Gastrocnemius medialis (tissue), 4 donors: ENCODE measurements around the gene FYN.

Experiments used
- CTCF ChIP-seq, 5 experiments: fragments of 450-650 bp in 3 of 5; fragments of 200-600 bp in 2 of 5; sonication (generic) in 2 of 5; IDR thresholded peaks in 4 of 5; conservative IDR thresholded peaks in 1 of 5; 1 replicate in 4 of 5; 2 replicates in 1 of 5; pipeline ENCODE4 v1.5.1; 2016 to 2019; ENCODE audit warnings: antibody characterized with exemption in 5 of 5, mild to moderate bottlenecking in 3 of 5, moderate library complexity in 3 of 5
- POLR2A ChIP-seq, 2 donors: fragments of 450-650 bp; IDR thresholded peaks; one replicate each; pipeline ENCODE4 v1.6.1; 2017; ENCODE audit warnings: antibody characterized with exemption in 2 of 2, mild to moderate bottlenecking in 2 of 2, moderate library complexity in 2 of 2

- TF ChIP-seq CTCF (IDR thresholded peaks at IDR 0.05 in 4 of 5, conservative IDR thresholded peaks at IDR 0.05 in 1 of 5) (no peak), POLR2A (IDR thresholded peaks at IDR 0.05) (no peak)
These were observed 151.0 kb downstream of the FYN start for GRCh38 chr6:111722179-111722731.
